MCF 10A (cell line): ENCODE measurements around the gene GPX6. TPM values are rescaled to one million over a fixed set of nuclear protein-coding genes. Genes with fewer than 3 reads are reported as not detected.

Experiments used
- BruUV-seq: library from RNA; stranded (reverse); fragments of 400-500 nt; replicated peaks from 2 replicates; lab custom pipeline; 2021; lab: Mats Ljungman, UMichigan
- CTCF ChIA-PET: fragments of 300-600 bp; sonication (Branson Sonifier 250); formaldehyde crosslinking; extraction: SDS; loops from one replicate; lab custom pipeline; 2021; ENCODE audit warnings: antibody characterized with exemption, inconsistent platforms; lab: Yijun Ruan, JAX
- POLR2A ChIA-PET: fragments of 300-600, 350-650 bp; sonication (Branson Sonifier 250); formaldehyde crosslinking; extraction: SDS; loops from one replicate; lab custom pipeline; 2020; ENCODE audit warnings: antibody characterized with exemption, inconsistent platforms; lab: Yijun Ruan, JAX
- DNase-seq: peaks from one replicate; pipeline ENCODE4 v3.0.0-alpha.2; 2018; ENCODE audit not compliant: unreplicated experiment
- H3K27ac Mint-ChIP-seq: one replicate; pipeline ENCODE4 v1.8.0; 2022; ENCODE audit warnings: mild to moderate bottlenecking, low read depth, mixed read lengths; ENCODE audit not compliant: unreplicated experiment
- H3K27me3 Mint-ChIP-seq: one replicate; pipeline ENCODE4 v1.8.0; 2022; ENCODE audit warnings: mixed read lengths; ENCODE audit not compliant: insufficient read depth, unreplicated experiment
- H3K36me3 Mint-ChIP-seq: one replicate; pipeline ENCODE4 v1.8.0; 2022; ENCODE audit warnings: mild to moderate bottlenecking, moderate library complexity, mixed read lengths; ENCODE audit not compliant: insufficient read depth, unreplicated experiment
- H3K4me1 Mint-ChIP-seq: one replicate; pipeline ENCODE4 v1.8.0; 2022; ENCODE audit warnings: mixed read lengths; ENCODE audit not compliant: insufficient read depth, unreplicated experiment
- H3K4me3 Mint-ChIP-seq: one replicate; pipeline ENCODE4 v1.8.0; 2022; ENCODE audit warnings: mild to moderate bottlenecking, moderate library complexity, mixed read lengths; ENCODE audit not compliant: unreplicated experiment
- H3K9me3 Mint-ChIP-seq: one replicate; pipeline ENCODE4 v1.8.0; 2022; ENCODE audit warnings: mixed read lengths; ENCODE audit not compliant: unreplicated experiment
- CTCF ChIP-seq: fragments of 200-600 bp; IDR thresholded peaks from one replicate; pipeline ENCODE4 v1.8.0; 2022; ENCODE audit warnings: antibody characterized with exemption, mild to moderate bottlenecking; ENCODE audit not compliant: unreplicated experiment
- intact Hi-C: fragments of 100-400 bp; cut with micrococcal nuclease; formaldehyde crosslinking; loops from 2 replicates; pipeline ENCODE4 v1.14.1; 2022
- total RNA-seq: library from RNA; stranded (reverse); gene quantifications from 2 replicates; pipeline ENCODE4 v1.2.3, GENCODE V29; 2022

GPX6 gene
- total RNA-seq, 1 experiment from 2014 or later = not detected

- Mint-ChIP-seq H3K27ac (no peak overlapping the region), H3K27me3 (peaks cover 35% of the 10 kb centered on the region), H3K4me3 (no peak overlapping the region), H3K36me3 (no peaks in the 10 kb centered on the region), H3K4me1 (no peaks in the 10 kb centered on the region), H3K9me3 (no peaks in the 10 kb centered on the region)
- POLR2A ChIA-PET = interaction anchor here (0.5 kb wide), 1 partner anchor 28 kb away, joined by 3 read pairs; no protein-coding TSS in a partner anchor
- intact Hi-C loops = no loop called here
- CTCF ChIA-PET = no interaction called here
- BruUV-seq = no TSS peak
- DNase-seq = no peak
- no peak for TF ChIP-seq CTCF
Measured at GRCh38 chr6:28468056-28468455, 47.5 kb downstream of the GPX6 start.

- no peak for DNase-seq
- no peak for TF ChIP-seq CTCF
- peaks cover 91% of the 10 kb centered on the region for H3K27me3 Mint-ChIP-seq
Measured at GRCh38 chr6:28462401-28462800, 53.2 kb downstream of the GPX6 start.

GRCh38 chr6:28458568-28458967, 57.0 kb downstream of the GPX6 start:
- no peaks in the 10 kb centered on the region for H3K4me1 Mint-ChIP-seq
- ChIA-PET POLR2A (no interaction called here), CTCF (interaction anchor here (0.6 kb wide), 1 partner anchor 17 kb away, joined by 3 read pairs; no protein-coding TSS in a partner anchor)
- no peak overlapping the region for H3K27ac Mint-ChIP-seq
- H3K9me3 Mint-ChIP-seq = no peaks in the 10 kb centered on the region
- no peak overlapping the region for H3K4me3 Mint-ChIP-seq
- BruUV-seq = no TSS peak
- DNase-seq = no peak
- H3K36me3 Mint-ChIP-seq = no peaks in the 10 kb centered on the region
- no peak for TF ChIP-seq CTCF
- intact Hi-C loops = no loop called here
- peaks cover 98% of the 10 kb centered on the region for H3K27me3 Mint-ChIP-seq

More at GRCh38 chr6:28462401-28462800, 53.2 kb downstream of the GPX6 start:
- Mint-ChIP-seq H3K36me3 (no peaks in the 10 kb centered on the region), H3K9me3 (no peaks in the 10 kb centered on the region), H3K27ac (no peak overlapping the region), H3K4me3 (no peak overlapping the region), H3K4me1 (no peaks in the 10 kb centered on the region)
- POLR2A ChIA-PET = no interaction called here
- CTCF ChIA-PET = no interaction called here
- intact Hi-C loops = no loop called here
- no TSS peak for BruUV-seq

Other genes with a start within 250 kb of the GPX6 start
- 11.3 and 13.1 TPM in 2 replicates for gene ZSCAN26, start 248.7 kb downstream of the GPX6 start, total RNA-seq
- 2.5 and 2.9 TPM in 2 replicates for gene PGBD1, start 234.2 kb downstream of the GPX6 start, total RNA-seq
- 5.0 and 6.7 TPM in 2 replicates for gene ZSCAN31, start 179.6 kb downstream of the GPX6 start, total RNA-seq
- gene ZKSCAN3, start 165.8 kb downstream of the GPX6 start, total RNA-seq = 2.7 and 3.7 TPM in 2 replicates
- 4.4 and 5.3 TPM in 2 replicates for gene ZSCAN12, start 116.0 kb downstream of the GPX6 start, total RNA-seq
- gene ZSCAN23, start 72.3 kb downstream of the GPX6 start, total RNA-seq = 3.0 and 4.7 TPM in 2 replicates
- not detected in 2 replicates for gene GPX5, start 10.1 kb upstream of the GPX6 start, total RNA-seq